Embryonic facial prominence (tissue), 1 donor: ENCODE results near the gene CSAD.
"Not testable (repeated sequence)": the region's sequence is repeated elsewhere in the genome, so short reads cannot be mapped to it uniquely, and the experiment has no call there.

ENCODE experiments used
- DNase-seq: peaks from one replicate; pipeline ENCODE4 v3.0.0-alpha.2; 2016; ENCODE audit errors: extremely low spot score

The CSAD gene

GRCh38 chr12:53145383-53146260 lies 35.1 kb downstream of the CSAD start:
- DNase-seq, result no peak

- DNase-seq, result no peak
Observed at GRCh38 chr12:53143355-53143754, 37.4 kb downstream of the CSAD start.

GRCh38 chr12:53133722-53134121 lies 47.0 kb downstream of the CSAD start:
- DNase-seq, result no peak

GRCh38 chr12:53131844-53132243 lies 48.9 kb downstream of the CSAD start:
- no peak for DNase-seq

GRCh38 chr12:53128780-53129569 lies 51.8 kb downstream of the CSAD start:
- DNase-seq, result no peak

GRCh38 chr12:53127169-53127568 lies 53.6 kb downstream of the CSAD start:
- no peak for DNase-seq

- no peak for DNase-seq
Observed at GRCh38 chr12:53124352-53124723, 56.4 kb downstream of the CSAD start.

- DNase-seq, result no peak
Observed at GRCh38 chr12:53123578-53124351, 57.0 kb downstream of the CSAD start.

- DNase-seq, result no peak
Observed at GRCh38 chr12:53122961-53123468, 57.7 kb downstream of the CSAD start.

GRCh38 chr12:53120685-53121525 lies 59.8 kb downstream of the CSAD start:
- DNase-seq, result no peak

- DNase-seq, result no peak
Observed at GRCh38 chr12:53118751-53119300, 61.9 kb downstream of the CSAD start.

GRCh38 chr12:53115891-53116648 lies 64.7 kb downstream of the CSAD start:
- DNase-seq, result no peak

GRCh38 chr12:53115112-53115890 lies 65.4 kb downstream of the CSAD start:
- no peak for DNase-seq

GRCh38 chr12:53113951-53114350 lies 66.8 kb downstream of the CSAD start:
- no peak for DNase-seq

- no peak for DNase-seq
Observed at GRCh38 chr12:53113136-53113705, 67.5 kb downstream of the CSAD start.

GRCh38 chr12:53112431-53112830 lies 68.3 kb downstream of the CSAD start:
- DNase-seq, result not testable (repeated sequence)
